Kidney epithelial cell (primary cell): ENCODE results near the gene SAMD5. TPM values are rescaled to one million over a fixed set of nuclear protein-coding genes. Genes with fewer than 3 reads are reported as not detected.

Experiments
- DNase-seq: peaks from one replicate; pipeline ENCODE4 v3.0.0-alpha.2; 2010; ENCODE audit warnings: low read depth
- H3K27me3 ChIP-seq: 2 replicates; pipeline ENCODE4 v1.6.0; 2011; ENCODE audit warnings: low read length; ENCODE audit not compliant: control insufficient read depth, insufficient read depth
- H3K36me3 ChIP-seq: 2 replicates; pipeline ENCODE4 v1.5.1; 2011; ENCODE audit warnings: low read length; ENCODE audit not compliant: control insufficient read depth, insufficient read depth
- H3K4me3 ChIP-seq: 2 replicates; pipeline ENCODE4 v1.5.1; 2011; ENCODE audit warnings: low read depth, mild to moderate bottlenecking, control low read depth, low read length
- total RNA-seq: library from RNA; depleted of rRNA; stranded (reverse); fragments of >200 nt; gene quantifications from 2 replicates; pipeline ENCODE4 v1.2.3, GENCODE V29; 2015
- TF ChIP-seq, protein P1 (sequence below): IDR thresholded peaks from 2 replicates; pipeline ENCODE4 v1.5.1; 2011; ENCODE audit warnings: mild to moderate bottlenecking, moderate library complexity, low read length, control low read depth, inconsistent platforms; ENCODE audit not compliant: insufficient read depth, poor library complexity, severe bottlenecking

Gene SAMD5
- total RNA-seq, 1 donor from 2014 or later = 6.1 TPM

DNA sequence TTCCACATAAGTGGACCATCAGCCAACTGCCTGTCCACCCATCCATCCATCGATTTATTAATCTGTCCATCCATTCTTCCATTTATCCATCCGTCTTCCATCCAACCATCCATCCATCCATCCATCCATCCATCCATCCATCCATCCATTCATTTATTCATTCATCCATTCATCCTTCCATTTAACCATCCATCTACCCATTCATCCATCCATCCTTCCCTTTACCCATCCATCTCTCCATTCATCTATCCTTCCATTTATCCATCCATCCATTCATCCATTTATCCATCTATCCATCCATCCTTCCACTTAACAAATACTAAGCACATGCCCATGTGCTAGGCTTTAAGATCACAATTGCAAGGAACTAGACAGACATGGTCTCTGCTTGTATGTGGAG, 6.8 kb downstream of the SAMD5 start:
- no peak for DNase-seq
- no peaks in the 10 kb centered on the region for H3K27me3 ChIP-seq
- TF ChIP-seq, protein P1, sequence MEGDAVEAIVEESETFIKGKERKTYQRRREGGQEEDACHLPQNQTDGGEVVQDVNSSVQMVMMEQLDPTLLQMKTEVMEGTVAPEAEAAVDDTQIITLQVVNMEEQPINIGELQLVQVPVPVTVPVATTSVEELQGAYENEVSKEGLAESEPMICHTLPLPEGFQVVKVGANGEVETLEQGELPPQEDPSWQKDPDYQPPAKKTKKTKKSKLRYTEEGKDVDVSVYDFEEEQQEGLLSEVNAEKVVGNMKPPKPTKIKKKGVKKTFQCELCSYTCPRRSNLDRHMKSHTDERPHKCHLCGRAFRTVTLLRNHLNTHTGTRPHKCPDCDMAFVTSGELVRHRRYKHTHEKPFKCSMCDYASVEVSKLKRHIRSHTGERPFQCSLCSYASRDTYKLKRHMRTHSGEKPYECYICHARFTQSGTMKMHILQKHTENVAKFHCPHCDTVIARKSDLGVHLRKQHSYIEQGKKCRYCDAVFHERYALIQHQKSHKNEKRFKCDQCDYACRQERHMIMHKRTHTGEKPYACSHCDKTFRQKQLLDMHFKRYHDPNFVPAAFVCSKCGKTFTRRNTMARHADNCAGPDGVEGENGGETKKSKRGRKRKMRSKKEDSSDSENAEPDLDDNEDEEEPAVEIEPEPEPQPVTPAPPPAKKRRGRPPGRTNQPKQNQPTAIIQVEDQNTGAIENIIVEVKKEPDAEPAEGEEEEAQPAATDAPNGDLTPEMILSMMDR = no peak
- no peak overlapping the region for H3K4me3 ChIP-seq
- no peaks in the 10 kb centered on the region for H3K36me3 ChIP-seq

DNA sequence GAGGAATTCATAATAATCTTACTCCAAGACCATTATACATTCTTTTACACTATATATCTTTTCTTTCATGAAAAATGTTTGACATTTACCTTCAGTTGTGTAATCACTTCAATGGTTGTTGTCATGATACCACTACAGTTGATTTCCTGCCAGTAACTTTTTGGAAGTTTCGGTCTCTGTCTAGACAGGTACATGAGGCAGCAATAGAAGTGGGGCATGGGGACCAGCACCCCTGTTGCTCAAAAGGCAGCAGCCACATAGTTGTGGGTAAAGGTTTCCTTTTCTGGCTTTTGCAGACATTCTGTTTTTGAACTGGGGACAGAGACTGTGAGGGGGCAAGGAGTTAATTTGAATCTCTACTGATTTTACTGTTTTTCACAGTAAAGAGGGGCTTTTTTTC, 14.1 kb downstream of the SAMD5 start:
- Histone ChIP-seq H3K4me3 (no peak overlapping the region), H3K27me3 (no peaks in the 10 kb centered on the region), H3K36me3 (no peaks in the 10 kb centered on the region)
- TF ChIP-seq, protein P1 = no peak
- DNase-seq = no peak

DNA sequence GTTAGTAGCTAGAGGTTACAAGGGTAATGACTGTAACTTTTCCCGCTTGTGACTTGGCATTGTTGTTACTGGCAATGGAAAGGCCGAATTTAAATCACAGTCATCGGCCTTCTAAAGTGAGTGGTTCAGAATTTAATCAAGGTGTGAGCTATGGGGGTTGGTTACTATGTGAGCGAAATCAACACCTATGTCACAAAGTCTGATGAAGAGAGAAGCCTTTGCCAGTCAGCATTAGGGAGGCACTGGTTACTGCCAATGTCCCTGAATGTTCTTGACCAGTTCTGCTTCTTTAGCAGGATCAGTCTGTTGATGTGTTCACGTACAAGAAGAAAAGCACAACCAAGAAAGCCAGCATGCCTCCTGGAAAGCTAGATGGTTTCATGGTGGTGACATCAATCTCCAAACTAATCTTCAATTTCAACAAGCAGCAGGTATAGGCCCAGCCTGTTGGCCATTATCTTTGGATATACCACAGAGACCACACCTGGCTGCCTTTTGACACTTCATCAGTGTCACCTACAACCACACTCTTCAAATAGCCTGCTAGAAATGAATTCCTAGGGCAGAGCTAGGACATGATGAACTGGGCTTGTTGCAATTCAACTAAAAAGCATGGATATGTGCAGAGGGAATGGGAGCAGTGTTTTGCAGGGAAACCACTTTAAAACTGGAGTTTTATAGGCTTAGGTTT, 17.2 kb downstream of the SAMD5 start:
- H3K36me3 ChIP-seq = no peaks in the 10 kb centered on the region
- no peaks in the 10 kb centered on the region for H3K27me3 ChIP-seq
- DNase-seq = no peak
- TF ChIP-seq, protein P1 = no peak
- H3K4me3 ChIP-seq = no peak overlapping the region

DNA sequence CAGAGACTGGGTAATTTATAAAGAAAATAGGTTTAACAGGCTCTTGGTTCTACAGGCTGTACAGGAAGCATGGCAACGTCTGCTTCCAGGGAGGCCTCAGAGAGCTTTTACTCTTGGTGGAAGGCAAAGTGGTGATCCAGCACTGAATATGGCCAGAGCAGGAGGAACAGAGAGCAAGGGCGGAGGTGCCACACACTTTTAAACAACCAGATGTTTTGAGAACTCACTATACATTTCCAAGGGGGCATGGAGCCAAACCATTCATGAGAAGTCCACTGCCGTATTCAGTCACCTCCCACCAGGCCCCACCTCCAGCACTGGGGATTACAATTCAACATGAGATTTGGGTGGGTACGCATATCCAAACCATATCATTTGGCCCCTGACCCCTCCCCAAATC, 18.7 kb downstream of the SAMD5 start:
- TF ChIP-seq, protein P1 = no peak
- H3K4me3 ChIP-seq = no peak overlapping the region
- no peaks in the 10 kb centered on the region for H3K27me3 ChIP-seq
- no peak for DNase-seq
- no peaks in the 10 kb centered on the region for H3K36me3 ChIP-seq

DNA sequence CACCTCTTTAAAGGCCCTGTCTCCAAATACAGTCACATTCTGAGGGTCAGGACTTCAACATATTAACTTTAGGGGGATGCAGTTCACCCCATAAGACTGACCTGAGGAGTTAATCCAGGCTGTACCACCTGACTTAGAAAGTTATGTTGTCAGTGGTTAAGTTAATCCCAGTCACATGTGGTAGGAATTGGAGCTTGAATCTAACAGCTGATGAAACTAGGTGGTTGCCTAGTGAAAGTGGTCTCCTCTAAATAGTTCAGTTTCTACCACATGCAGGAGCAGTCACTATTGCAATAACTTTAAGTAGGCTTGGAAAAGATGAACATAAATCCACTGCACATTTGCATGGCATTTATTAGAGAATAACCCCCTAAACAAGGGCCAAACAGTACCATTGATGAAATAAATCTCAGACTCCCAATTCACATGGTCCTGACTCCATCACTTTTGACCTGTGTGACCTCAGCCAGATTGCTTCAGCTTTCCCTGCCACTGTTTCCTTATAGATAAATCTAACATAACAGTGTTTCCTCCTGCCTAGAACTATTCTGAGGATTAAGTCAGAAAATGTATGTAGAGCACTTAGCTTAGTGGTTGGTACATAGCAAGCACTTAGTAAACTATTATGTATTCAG, 20.1 kb downstream of the SAMD5 start:
- Histone ChIP-seq H3K27me3 (no peaks in the 10 kb centered on the region), H3K36me3 (no peaks in the 10 kb centered on the region), H3K4me3 (no peak overlapping the region)
- DNase-seq = no peak
- TF ChIP-seq, protein P1 = no peak
